Activated CD4-positive, alpha-beta T cell treated with anti-CD3 and anti-CD28 coated beads, Interleukin-2, amount 10 ng/mL, durations not matched to agents 7 days and 5 days (primary cell): Measurements from ENCODE around the gene GABRR1. TPM values are rescaled to one million over a fixed set of nuclear protein-coding genes. Genes with fewer than 3 reads are reported as not detected.

ENCODE experiments used
- CTCF ChIA-PET: fragments of 350-600 bp; sonication (Branson Sonifier 250); formaldehyde crosslinking; loops from one replicate; lab custom pipeline; 2021; ENCODE audit warnings: antibody characterized with exemption; lab: Charles Lee
- POLR2A ChIA-PET: fragments of 350-600 bp; sonication (Branson Sonifier 250); formaldehyde crosslinking; loops from one replicate; lab custom pipeline; 2021; ENCODE audit warnings: antibody characterized with exemption; lab: Charles Lee
- DNase-seq: peaks from one replicate; pipeline ENCODE4 v3.0.0-alpha.2; 2020
- H3K27ac Mint-ChIP-seq: one replicate; pipeline ENCODE4 v1.8.0; 2021; ENCODE audit warnings: mild to moderate bottlenecking, moderate library complexity, mixed read lengths
- H3K27me3 Mint-ChIP-seq: one replicate; pipeline ENCODE4 v1.8.0; 2021; ENCODE audit warnings: mixed read lengths
- H3K36me3 Mint-ChIP-seq: one replicate; pipeline ENCODE4 v1.8.0; 2021; ENCODE audit warnings: low read depth, mixed read lengths
- H3K4me1 Mint-ChIP-seq: one replicate; pipeline ENCODE4 v1.8.0; 2021; ENCODE audit warnings: mixed read lengths
- H3K4me3 Mint-ChIP-seq: one replicate; pipeline ENCODE4 v1.8.0; 2021; ENCODE audit warnings: mild to moderate bottlenecking, moderate library complexity, mixed read lengths
- H3K9me3 Mint-ChIP-seq: one replicate; pipeline ENCODE4 v1.8.0; 2021; ENCODE audit warnings: mixed read lengths
- total RNA-seq, 2 experiments: library from RNA; stranded (reverse); gene quantifications; one replicate each; pipeline ENCODE4 v1.2.3, GENCODE V29; 2021

GABRR1 gene
- total RNA-seq, 2 experiments from 2014 or later, result not detected

GRCh38 chr6:89209457-89209856 lies 7.7 kb downstream of the GABRR1 start:
- POLR2A ChIA-PET, result no interaction called here
- Mint-ChIP-seq H3K4me3 (no peak overlapping the region), H3K4me1 (no peaks in the 10 kb centered on the region), H3K27ac (no peak overlapping the region), H3K9me3 (no peaks in the 10 kb centered on the region), H3K27me3 (peaks cover 12% of the 10 kb centered on the region), H3K36me3 (no peaks in the 10 kb centered on the region)
- CTCF ChIA-PET, result no interaction called here
- no peak for DNase-seq

- H3K4me3 Mint-ChIP-seq, result no peak overlapping the region
- peaks cover 5% of the 10 kb centered on the region for H3K27me3 Mint-ChIP-seq
- DNase-seq, result no peak
- H3K9me3 Mint-ChIP-seq, result no peaks in the 10 kb centered on the region
- no peaks in the 10 kb centered on the region for H3K36me3 Mint-ChIP-seq
- no peaks in the 10 kb centered on the region for H3K4me1 Mint-ChIP-seq
- CTCF ChIA-PET, result no interaction called here
- H3K27ac Mint-ChIP-seq, result no peak overlapping the region
- POLR2A ChIA-PET, result no interaction called here
These were observed 8.6 kb downstream of the GABRR1 start for GRCh38 chr6:89208551-89208950.

GRCh38 chr6:89205819-89206218 lies 11.3 kb downstream of the GABRR1 start:
- CTCF ChIA-PET, result interaction anchor here (0.6 to 1.0 kb wide), 3 partner anchors 14 to 1824 kb away, joined by 3 to 4 read pairs (median 4); no protein-coding TSS in a partner anchor

GRCh38 chr6:89204096-89204495 lies 13.1 kb downstream of the GABRR1 start:
- Mint-ChIP-seq H3K27ac (no peak overlapping the region), H3K4me3 (no peak overlapping the region), H3K4me1 (no peaks in the 10 kb centered on the region), H3K36me3 (no peaks in the 10 kb centered on the region), H3K27me3 (peaks cover 2% of the 10 kb centered on the region), H3K9me3 (no peaks in the 10 kb centered on the region)
- ChIA-PET POLR2A (no interaction called here), CTCF (interaction anchor here (0.5 to 0.8 kb wide), 3 partner anchors 21 to 1824 kb away, joined by 3 read pairs; no protein-coding TSS in a partner anchor)
- DNase-seq, result no peak

More at GRCh38 chr6:89205819-89206218, 11.3 kb downstream of the GABRR1 start:
- POLR2A ChIA-PET, result no interaction called here
- no peak for DNase-seq
- no peak overlapping the region for H3K4me3 Mint-ChIP-seq
- no peaks in the 10 kb centered on the region for H3K36me3 Mint-ChIP-seq
- no peaks in the 10 kb centered on the region for H3K9me3 Mint-ChIP-seq
- H3K27ac Mint-ChIP-seq, result no peak overlapping the region
- no peaks in the 10 kb centered on the region for H3K4me1 Mint-ChIP-seq
- peaks cover 2% of the 10 kb centered on the region for H3K27me3 Mint-ChIP-seq

- ChIA-PET POLR2A (no interaction called here), CTCF (interaction anchor here (0.7 kb wide), 1 partner anchor 61 kb away, joined by 3 read pairs; no protein-coding TSS in a partner anchor)
- DNase-seq, result no peak
- peaks cover 2% of the 10 kb centered on the region for H3K27me3 Mint-ChIP-seq
- no peaks in the 10 kb centered on the region for H3K36me3 Mint-ChIP-seq
- H3K27ac Mint-ChIP-seq, result no peak overlapping the region
- no peak overlapping the region for H3K4me3 Mint-ChIP-seq
- peaks cover under 1% of the 10 kb centered on the region for H3K9me3 Mint-ChIP-seq
- no peaks in the 10 kb centered on the region for H3K4me1 Mint-ChIP-seq
These were observed 16.4 kb downstream of the GABRR1 start for GRCh38 chr6:89200706-89201215.

- ChIA-PET POLR2A (no interaction called here), CTCF (no interaction called here)
- Mint-ChIP-seq H3K4me1 (no peaks in the 10 kb centered on the region), H3K9me3 (peaks cover 8% of the 10 kb centered on the region), H3K36me3 (no peaks in the 10 kb centered on the region), H3K4me3 (no peak overlapping the region), H3K27ac (no peak overlapping the region), H3K27me3 (peaks cover 7% of the 10 kb centered on the region)
- no peak for DNase-seq
These were observed 17.6 kb downstream of the GABRR1 start for GRCh38 chr6:89199579-89199978.

- no peak for DNase-seq
- CTCF ChIA-PET, result no interaction called here
- Mint-ChIP-seq H3K4me3 (no peak overlapping the region), H3K36me3 (no peaks in the 10 kb centered on the region), H3K9me3 (peaks cover 13% of the 10 kb centered on the region), H3K27me3 (peaks cover 7% of the 10 kb centered on the region), H3K27ac (no peak overlapping the region), H3K4me1 (no peaks in the 10 kb centered on the region)
- POLR2A ChIA-PET, result no interaction called here
These were observed 18.9 kb downstream of the GABRR1 start for GRCh38 chr6:89198235-89198634.

- H3K27ac Mint-ChIP-seq, result no peak overlapping the region
- no peak overlapping the region for H3K4me3 Mint-ChIP-seq
- peaks cover 7% of the 10 kb centered on the region for H3K27me3 Mint-ChIP-seq
- DNase-seq, result no peak
- POLR2A ChIA-PET, result no interaction called here
- CTCF ChIA-PET, result no interaction called here
- no peaks in the 10 kb centered on the region for H3K36me3 Mint-ChIP-seq
- H3K9me3 Mint-ChIP-seq, result peaks cover 13% of the 10 kb centered on the region
- no peaks in the 10 kb centered on the region for H3K4me1 Mint-ChIP-seq
These were observed 20.0 kb downstream of the GABRR1 start for GRCh38 chr6:89197141-89197540.

- Mint-ChIP-seq H3K27ac (no peak overlapping the region), H3K9me3 (peaks cover 13% of the 10 kb centered on the region), H3K36me3 (no peaks in the 10 kb centered on the region), H3K4me1 (no peaks in the 10 kb centered on the region), H3K27me3 (peaks cover 7% of the 10 kb centered on the region), H3K4me3 (no peak overlapping the region)
- POLR2A ChIA-PET, result no interaction called here
- CTCF ChIA-PET, result no interaction called here
- DNase-seq, result no peak
These were observed 22.6 kb downstream of the GABRR1 start for GRCh38 chr6:89194559-89194958.

- H3K36me3 Mint-ChIP-seq, result no peaks in the 10 kb centered on the region
- no peaks in the 10 kb centered on the region for H3K4me1 Mint-ChIP-seq
- no peak for DNase-seq
- no peak overlapping the region for H3K27ac Mint-ChIP-seq
- CTCF ChIA-PET, result no interaction called here
- POLR2A ChIA-PET, result no interaction called here
- H3K9me3 Mint-ChIP-seq, result peaks cover 11% of the 10 kb centered on the region
- H3K27me3 Mint-ChIP-seq, result peaks cover 5% of the 10 kb centered on the region
- H3K4me3 Mint-ChIP-seq, result no peak overlapping the region
These were observed 26.4 kb downstream of the GABRR1 start for GRCh38 chr6:89190741-89191140.

GRCh38 chr6:89187504-89187903 lies 29.7 kb downstream of the GABRR1 start:
- Mint-ChIP-seq H3K36me3 (no peaks in the 10 kb centered on the region), H3K4me3 (no peak overlapping the region), H3K27ac (no peak overlapping the region), H3K4me1 (no peaks in the 10 kb centered on the region), H3K27me3 (peaks cover 9% of the 10 kb centered on the region), H3K9me3 (no peaks in the 10 kb centered on the region)
- CTCF ChIA-PET, result no interaction called here
- POLR2A ChIA-PET, result no interaction called here
- no peak for DNase-seq

- Mint-ChIP-seq H3K4me1 (no peaks in the 10 kb centered on the region), H3K36me3 (no peaks in the 10 kb centered on the region), H3K27me3 (peaks cover 9% of the 10 kb centered on the region), H3K27ac (no peak overlapping the region), H3K9me3 (no peaks in the 10 kb centered on the region), H3K4me3 (no peak overlapping the region)
- DNase-seq, result no peak
- ChIA-PET CTCF (interaction anchor here (0.6 kb wide), 1 partner anchor 12 kb away, joined by 3 read pairs; no protein-coding TSS in a partner anchor), POLR2A (no interaction called here)
These were observed 30.4 kb downstream of the GABRR1 start for GRCh38 chr6:89186762-89187161.

GRCh38 chr6:89184344-89184743 lies 32.8 kb downstream of the GABRR1 start:
- Mint-ChIP-seq H3K27ac (no peak overlapping the region), H3K4me3 (no peak overlapping the region), H3K27me3 (peaks cover 11% of the 10 kb centered on the region), H3K36me3 (no peaks in the 10 kb centered on the region), H3K4me1 (no peaks in the 10 kb centered on the region), H3K9me3 (no peaks in the 10 kb centered on the region)
- ChIA-PET CTCF (no interaction called here), POLR2A (no interaction called here)
- DNase-seq, result no peak

- Mint-ChIP-seq H3K4me3 (no peak overlapping the region), H3K4me1 (no peaks in the 10 kb centered on the region), H3K27me3 (peaks cover 15% of the 10 kb centered on the region), H3K36me3 (no peaks in the 10 kb centered on the region), H3K9me3 (no peaks in the 10 kb centered on the region), H3K27ac (no peak overlapping the region)
- ChIA-PET CTCF (interaction anchor here (0.8 to 0.9 kb wide), 2 partner anchors 21 to 373 kb away, joined by 3 read pairs; no protein-coding TSS in a partner anchor), POLR2A (no interaction called here)
- no peak for DNase-seq
These were observed 33.9 kb downstream of the GABRR1 start for GRCh38 chr6:89183294-89183693.
